ENCODE results near the gene MORN1. TPM values are rescaled to one million over a fixed set of nuclear protein-coding genes. Genes with fewer than 3 reads are reported as not detected.

Gene MORN1
- total RNA-seq, 1 experiment from 2014 or later = 5.6 TPM

DNA sequence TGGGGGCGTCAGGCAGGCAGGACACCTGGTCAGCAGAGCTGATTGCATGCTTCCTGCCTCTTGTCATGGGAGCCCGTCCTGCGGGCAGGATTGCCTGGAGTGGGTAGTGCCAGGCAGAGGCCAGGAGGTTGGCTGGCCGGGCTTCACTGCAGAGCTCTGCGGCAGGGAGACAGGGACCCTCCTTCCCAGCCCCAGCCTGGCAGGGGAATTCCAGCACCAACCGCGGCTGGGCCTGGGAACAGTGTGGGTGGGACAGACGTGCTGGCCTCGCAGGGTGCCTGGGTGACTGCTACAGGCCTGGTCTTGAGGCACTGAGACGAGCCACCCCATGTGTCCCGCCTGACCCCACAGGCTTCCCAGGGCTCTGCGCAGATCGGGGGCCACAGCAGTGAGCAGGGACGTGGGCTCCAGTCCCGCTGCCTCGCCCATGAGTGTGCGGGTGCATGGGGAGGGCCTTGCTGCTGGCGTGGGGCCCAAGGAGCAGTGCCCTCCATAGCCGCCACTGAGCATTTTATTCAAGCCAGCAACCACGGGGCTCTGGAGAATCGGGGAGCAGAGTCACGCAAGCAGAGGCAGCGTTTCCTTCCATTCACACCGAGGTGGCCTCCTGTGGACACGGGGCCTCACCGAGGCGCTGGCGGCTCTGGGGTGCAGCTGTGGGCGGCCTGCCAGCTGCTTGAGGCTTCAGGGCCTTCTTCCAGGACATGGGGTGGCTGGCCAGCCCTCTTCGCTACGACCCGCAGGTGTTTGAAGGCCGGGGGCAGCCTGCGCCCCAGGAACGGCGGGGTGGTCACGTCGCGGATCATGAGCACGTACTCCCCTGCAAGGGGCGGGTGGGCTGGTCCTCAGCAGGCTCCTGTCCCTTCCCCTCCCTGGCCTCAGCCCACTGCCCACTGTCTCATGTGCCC, 70.3 kb downstream of the MORN1 start:
- no peak for DNase-seq (ENCODE audit: low read depth)

DNA sequence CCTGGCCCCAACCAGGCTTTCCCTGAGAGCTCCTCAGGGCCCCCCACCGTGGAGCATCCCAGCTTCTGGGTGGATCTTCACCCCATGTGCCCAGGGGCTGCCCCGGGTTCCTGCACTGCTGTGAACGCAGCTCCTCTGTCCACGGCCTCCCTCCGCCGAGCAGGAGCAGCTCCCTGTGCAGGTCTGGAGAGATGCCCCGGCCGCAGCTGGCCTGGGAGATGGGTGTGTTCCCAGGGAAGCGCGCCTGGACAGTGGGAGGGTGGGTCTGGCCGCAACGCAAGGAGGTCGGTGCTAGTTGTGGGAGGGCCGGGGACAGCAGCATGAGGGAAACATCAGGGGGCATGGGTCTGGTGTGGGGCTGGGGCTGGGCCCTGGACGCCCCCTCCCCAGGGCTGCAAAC, 71.3 kb downstream of the MORN1 start:
- no peak for DNase-seq (ENCODE audit: low read depth)

DNA sequence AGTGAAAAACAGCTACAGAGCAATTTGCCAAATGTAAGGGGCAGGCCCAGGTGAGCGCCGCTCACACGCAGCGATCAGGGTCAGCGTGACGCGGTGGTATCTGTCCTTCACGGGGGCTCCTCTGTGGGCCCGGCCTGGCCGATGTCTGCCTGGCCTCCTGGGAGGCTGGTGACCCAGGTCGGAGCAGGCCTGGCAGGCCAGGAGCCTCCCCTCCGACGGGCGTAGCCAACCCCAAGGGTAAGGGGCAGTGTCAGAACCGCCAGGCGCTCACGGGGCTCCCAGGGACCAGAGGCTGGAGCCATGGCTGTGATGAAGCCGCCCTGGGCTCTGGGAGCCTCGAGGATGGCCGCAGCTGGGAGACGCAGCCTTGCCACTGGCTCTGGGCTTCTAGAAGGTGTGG, 72.1 kb downstream of the MORN1 start:
- no peak for DNase-seq (ENCODE audit: low read depth)

DNA sequence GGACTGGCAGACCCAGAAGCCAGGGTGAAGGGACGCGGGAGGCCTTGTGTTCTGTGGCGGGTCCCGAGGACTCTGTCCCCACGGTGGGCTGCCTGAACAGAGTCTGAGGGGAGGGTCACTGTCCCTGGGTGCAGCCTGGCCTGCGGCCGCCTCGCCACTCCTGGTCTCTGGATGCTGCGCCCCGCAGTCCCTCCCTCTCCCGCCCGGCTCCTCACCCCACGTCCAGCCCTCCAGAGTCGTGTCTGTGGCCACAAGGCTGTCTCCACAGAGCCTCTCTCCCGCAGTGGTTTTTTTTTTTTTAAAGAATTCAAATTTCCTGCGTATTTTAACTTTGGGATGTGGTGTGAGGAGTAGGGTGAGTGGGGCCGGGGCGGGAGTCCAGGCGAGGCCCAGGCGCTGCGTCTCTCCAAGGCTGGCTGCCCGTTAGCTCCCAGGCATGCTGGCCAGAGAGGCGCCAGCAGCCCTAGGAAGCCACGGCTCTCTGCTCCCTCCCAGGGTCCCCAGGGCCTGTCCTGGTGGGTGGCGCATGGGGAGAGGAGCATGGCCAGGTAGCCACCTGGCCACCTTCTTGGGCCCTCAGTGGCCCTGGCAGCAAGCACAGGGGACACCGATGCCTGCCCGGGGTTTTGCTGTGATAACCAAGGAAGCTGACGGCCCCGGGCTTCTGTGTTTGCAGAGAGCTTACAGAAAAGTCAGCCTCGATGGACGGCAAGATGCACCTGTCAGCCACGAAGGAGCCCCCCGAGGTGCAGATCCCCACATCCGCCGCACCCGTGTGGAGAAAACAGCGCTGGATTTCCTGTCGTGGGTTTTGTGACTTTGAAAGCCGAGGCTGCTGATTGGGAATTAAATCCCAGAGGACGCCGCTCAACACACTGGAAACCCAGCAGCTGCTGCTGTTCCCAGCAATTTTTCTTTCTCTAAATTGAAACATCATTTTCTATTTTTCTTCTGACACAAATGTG, 72.8 kb downstream of the MORN1 start:
- DNase-seq (ENCODE audit: low read depth) = no peak

DNA sequence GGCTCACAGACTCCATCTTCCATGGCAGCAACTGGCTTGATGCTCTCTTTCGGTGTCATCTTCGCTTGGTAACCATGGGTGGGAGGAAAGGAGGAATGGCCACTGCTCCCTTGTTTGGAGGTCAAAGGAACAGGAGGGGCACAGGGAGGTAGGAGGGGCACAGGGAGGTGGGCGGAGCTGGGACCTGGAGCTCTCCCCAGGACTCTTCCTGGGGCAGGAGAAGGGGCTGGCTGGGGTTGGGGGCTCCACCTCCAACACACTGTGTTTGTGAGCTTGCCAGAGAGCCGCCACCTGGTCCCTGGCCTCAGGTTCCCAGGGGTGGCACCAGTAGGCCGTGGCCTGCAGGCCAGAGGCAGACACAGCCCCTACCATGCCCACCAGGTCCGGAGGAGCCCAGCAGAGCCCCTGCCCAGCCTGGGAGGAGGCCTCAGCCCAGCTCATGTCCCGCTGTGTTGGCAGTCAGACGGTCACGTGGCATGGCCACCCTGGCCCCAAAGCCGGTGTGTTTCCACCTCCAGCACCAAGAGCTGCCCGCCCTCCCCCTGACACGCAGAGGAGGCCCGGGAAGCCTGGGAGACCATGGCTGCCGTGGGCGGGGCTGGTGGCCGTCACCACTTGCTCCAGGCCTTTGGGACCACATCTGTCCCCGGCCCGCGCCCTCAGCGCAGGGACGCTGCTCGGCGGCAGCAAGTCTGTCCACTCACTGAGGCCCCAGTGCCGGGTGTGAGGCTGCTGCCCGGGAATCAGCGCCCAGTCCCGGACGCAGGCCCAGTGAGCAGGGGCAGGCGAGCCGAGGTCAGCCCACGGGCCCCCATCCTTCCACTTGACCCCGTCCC, 73.9 kb downstream of the MORN1 start:
- DNase-seq (ENCODE audit: low read depth) = no peak

DNA sequence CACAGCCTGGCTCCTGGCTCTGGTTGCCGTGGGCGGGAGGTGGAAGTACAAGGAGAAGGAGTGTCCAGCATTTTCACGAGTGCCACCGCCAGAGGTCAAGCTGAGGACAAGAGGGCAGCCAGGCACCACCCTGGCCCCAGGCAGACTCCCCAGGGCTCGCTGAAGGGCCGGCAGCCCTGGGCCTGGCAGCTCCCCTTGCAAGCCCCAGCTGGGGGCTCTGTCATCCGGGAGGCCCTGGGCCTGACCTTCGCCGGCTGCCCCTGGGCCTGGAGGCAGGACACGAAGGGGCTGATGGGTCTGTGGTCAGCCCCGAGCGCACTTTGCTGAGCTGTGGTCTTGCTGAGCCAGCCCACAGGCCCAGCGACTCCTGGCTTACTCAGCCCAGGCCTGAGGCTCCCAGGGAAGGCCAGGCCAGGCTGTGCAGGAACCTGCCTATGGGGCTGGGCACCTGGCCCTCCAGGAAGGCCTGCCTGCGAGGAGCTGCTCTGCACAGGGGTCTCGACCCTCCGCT, 74.8 kb downstream of the MORN1 start:
- DNase-seq (ENCODE audit: low read depth) = peak; percentile 23

DNA sequence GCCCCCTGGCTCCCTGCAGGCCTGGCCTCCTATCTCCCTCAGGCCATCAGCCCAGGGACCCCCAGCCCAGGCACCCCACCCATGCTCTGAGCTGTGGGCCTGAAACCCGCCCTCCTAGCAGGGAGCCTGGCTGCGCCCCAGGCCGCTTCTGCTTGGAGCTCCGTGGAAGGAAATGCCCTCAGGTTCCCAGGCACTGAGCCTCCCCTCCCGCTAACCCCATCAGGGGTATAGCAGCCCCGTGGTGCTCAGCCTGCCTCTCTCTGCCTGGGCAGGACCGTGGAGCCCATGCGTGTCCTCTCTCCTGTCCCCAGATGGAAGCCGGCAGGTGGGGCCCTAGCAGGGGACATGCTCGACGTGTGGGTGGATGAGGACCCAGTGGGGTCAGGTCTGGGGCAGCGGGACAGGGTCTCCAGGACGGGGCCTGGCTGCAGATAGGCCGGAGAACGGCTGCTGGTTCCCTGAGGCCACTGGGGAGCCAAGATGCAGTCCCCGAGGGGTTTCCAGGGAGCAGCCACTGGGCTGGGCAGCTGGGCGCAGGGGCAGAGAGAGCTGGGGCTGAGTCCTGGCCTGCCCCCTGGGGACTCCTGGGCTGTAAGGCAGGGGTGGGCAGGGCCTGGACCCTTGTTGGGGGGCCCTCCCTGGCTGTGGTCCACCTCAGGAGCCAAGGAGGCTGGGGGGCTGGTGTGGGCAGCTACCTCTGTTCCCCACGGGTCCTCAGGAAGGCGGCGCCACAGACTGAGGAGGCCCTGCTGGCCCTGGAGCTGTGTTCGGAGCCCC, 75.5 kb downstream of the MORN1 start:
- DNase-seq (ENCODE audit: low read depth) = no peak

DNA sequence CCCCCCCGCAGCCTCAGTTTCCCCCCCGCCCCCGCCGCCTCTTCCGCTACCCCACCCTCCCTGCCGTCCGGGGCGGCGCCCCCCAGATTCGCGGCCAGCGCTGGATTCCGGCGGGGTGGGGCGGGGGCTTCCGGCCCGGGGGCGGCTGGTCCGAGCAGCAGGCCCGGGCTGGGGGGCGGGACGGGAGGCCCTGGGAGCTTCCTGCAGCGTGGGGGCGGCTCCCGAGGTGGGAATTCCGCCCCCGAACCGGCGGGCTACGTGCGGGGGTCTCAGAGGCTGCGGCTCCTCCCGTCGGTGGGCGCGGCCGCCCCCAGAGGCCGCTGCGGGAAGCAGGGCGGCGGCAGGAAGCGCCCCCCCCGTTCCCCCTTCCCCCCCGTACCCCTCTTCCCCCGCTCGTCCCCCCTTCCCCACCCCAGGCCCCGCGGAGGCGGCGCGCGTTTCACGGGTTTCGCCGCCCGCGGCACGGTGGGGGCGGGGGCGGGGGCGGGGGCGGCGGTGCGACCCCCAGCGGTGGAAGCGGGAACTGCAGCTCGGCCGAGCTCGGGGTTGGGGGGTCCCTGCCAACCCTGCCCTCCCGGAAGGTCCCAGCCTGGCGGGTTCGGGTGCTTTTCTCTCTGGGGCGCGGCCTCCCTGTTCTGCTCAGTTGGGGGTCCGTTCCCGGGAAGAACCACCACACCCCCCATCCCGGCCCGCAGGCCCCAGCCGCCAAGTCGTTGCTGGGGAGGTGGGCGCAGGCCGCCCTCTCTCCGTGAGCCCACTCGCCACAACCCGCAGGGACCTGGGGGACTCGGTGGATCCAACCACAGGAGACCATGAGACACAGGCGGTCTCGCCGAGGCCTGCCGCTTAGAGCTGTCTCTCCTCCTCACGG, 76.3 kb downstream of the MORN1 start:
- peak; percentile 32 for DNase-seq (ENCODE audit: low read depth)

DNA sequence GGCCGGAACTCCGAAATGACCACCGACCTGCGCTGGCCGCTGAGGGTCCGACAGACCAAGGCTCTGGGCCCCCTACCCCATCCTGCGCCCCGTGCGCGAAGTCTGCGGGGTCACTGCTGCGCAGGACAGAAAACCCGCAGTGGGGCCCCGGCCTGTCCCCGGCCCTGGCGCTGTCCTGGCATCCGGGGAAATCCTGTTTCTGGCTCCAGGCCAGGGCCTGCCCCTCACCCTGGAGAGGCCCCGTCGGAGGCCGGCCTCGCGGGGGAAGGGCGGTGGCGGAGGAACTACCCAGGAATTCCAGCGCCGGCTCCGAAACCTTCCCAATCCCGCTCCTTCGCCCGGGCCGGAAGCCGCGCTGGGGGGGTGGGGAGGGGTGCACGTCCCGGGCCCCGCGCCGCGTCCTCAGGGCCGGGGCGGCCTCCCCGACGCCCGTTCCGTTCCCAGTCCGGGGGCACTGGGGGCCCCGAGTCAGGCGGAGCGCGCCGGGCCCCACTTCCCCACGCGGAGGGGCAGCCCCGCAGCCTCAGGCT, 77.0 kb downstream of the MORN1 start:
- DNase-seq (ENCODE audit: low read depth) = peak; percentile 32

DNA sequence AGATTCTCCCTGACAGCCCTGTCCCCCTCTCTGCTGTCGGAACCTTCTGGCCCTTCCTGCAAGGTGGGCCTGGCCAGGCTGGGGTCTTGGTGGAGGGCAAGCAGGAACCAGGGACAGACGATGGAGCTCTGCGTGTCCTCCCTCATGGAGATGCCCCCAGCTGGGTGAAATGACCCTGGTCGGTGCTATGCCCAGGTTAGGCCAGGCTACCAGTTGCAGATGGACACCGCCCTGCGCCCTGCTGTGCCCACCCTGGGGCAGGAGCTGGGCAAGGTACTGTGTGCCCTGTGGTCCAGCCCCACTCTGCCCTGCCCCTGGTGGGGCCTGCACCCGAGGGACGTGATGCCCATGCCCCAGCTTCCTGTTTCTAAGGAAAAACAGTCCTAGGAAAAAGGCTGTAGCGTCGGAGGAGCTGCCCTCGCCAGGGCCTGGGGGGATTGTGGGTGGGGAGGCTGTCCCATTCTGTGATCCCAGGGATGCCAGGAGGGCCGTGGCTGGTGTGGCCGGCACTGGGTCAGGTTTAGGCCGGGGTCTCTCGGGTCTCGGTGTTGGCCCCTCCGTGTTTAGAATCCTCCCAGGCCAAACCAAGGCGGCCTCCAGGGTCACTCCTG, 77.6 kb downstream of the MORN1 start:
- DNase-seq (ENCODE audit: low read depth) = no peak

DNA sequence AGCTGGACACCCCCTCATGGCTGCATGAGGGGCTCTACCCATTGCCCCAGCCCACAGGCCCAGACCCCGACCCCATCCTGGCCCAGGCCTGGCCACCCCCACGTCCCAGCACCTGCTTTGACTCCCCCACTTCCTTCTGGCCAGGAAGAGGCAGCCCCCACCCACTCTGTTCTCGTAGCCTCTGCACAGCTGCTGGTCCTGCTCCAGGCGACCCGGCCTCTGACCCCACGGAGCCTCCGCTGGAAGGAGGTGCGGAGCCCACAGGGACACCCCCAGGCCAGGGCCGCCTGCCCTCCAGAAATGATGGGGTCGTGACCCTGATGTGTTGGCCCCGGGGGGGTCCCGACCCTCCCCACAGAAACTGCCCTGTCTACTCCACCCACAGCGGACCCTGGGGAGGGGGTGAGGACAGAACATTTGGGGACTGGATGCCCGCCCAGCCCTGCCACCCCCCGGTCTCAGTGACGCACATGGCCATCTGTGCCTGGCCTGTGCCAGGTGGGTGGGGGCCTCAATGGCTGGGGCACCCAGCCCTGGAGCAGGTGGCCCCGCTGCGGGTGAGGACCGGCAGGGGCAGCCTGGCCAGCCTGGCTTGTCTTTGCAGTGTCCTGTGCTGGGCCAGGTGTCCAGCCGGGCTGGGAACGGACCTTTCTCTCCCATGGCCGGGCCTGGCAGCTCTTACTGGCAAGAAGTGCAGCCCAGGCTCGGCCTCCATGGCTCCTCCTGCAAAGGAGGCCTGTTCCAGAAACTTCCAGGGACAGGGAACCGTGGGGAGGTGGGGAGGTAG, 78.6 kb downstream of the MORN1 start:
- DNase-seq (ENCODE audit: low read depth) = no peak

DNA sequence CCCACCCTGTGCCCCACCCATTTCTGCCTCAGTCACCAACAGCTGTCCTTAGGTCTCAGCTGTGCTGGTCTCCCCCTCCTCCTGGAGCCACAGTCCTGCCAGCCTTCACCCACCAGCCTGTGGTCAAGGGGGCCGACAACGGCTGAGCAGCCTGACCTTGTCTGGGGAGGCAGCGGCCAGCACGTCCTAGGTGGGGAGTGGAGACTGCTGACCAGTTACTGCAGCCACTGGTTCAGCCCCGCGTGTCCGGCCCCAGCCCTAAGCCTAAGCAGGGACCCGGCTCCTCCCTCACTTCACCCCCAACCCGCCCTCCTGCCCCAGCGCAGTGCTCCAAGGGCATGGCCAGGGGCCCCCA, 79.2 kb downstream of the MORN1 start:
- no peak for DNase-seq (ENCODE audit: low read depth)

DNA sequence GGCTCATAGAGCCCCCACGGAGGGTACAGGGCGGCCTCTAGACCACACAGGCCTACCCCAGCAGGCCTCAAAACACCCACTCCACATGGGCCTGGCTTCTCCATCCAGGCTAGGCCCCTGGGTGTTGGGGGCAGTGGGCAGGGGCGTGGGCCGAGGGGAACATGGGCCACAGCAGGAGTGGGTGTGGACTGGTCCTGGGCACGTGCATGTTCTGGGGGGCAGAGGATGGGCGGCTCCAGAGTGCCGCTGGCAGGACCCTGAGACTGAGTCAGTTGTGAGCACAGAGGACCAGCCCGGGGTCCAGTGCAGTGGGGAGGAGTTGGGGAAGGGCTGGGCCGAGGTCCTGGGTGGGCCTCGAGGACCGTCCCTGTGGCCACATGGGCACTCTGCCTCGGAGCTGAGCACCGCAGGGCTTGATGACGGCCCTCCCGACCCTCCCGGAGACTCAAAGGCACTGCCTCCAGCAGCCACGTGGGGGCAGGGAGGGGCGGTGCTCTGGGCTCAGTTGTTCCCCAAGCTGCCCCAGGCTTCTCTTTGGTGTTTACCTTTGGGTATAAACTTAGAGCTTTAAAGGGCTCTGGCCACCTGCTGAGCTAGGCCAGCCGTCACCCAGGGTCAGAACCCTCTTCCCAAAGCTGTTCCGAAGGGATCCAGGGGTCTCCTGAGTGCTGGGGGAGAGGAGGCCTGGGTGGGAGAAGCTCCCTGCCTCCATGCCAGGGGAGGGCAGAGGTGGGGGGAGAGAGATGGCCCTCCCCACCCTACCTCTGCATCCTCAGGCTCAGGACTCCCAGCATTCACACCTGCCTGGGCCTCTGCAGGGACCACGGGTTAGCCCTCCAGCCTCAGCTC, 79.9 kb downstream of the MORN1 start:
- DNase-seq (ENCODE audit: low read depth) = peak; percentile 34

DNA sequence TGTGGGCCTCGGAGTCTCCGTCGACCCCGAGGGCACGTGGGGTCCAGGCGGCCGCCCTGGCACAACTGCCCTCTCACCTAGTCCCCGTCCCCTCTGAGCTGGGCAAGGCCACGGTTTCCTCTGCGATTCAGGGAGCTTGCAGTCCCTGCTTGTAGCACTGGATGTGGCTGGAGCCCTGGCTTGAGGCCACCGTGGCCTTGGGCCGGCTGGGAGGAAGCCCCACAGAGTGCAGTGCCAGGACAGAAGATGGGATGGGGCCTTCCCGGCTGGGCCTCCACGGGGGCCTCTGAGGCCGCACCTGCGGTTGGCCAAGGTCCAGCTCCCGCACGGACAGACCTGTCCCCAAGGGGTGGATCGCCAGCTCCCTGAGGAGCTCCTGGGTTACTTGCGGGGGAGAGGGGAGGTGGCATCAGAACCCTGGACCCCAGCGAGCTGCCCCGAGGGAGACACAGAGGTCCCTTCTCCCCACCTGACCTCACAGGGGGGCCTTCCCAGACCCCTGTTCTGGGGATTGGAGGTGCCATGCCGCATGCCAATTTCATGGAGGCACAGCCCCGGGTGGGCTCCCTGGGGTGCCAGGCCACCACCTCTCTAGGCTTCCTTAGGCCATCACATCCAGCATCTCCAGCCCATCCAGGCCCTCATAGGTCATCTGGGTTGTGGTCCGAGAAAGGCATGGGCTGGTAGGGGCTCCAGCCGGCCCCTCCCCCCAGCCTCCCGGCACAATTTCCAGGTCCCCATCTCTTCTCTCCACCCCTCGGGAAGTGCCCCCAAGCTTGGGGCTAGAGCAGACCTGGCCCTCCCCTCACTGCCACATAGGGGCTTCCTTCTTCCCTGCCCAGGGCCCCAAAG, 80.8 kb downstream of the MORN1 start:
- no peak for DNase-seq (ENCODE audit: low read depth)

DNA sequence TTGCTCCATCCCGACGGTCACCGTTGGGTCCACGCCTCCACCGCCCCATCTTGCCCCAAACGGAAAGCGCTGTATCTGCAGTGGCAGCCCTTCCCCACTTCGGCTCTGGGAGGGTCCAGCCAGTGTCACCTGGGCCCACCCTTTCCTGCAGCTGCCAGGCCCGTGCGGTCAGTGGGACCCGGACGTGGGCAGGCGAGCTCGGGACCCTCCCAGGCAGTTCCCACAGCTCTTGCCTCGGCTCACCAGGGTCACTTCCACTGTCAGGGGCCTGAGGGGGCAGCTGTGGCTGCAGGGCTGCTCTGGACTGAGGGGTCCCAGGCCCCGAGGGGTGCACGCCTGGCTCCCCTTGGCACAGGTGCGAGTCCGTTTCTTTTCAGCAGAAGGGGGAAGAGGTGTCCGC, 82.5 kb downstream of the MORN1 start:
- no peak for DNase-seq (ENCODE audit: low read depth)

DNA sequence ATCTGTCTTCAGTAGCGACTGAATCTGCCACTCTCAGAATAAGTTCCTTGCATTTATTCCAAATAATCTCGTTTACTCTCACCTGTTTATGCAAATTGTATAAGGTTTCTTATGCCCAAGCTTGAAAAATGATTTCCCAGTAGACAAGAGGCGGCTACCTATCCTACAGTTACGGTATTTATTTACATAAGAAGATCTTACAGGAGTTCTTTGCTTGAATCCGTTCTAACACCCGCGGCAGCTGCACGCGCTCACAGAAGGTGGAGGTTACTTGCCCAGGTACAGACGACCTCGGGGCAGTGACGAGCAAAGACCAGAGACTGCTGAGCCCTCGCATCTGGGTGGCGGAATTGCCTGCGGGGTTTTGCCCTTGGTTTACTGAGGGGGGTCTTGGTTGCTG, 83.4 kb downstream of the MORN1 start:
- DNase-seq (ENCODE audit: low read depth) = no peak
